Nucleus accumbens (tissue), 56 donors: ENCODE data around the gene PPP1R17.
A peak's percentile ranks its signal among the peaks of the same experiment; 100 is the strongest.

ENCODE experiments used
- DNase-seq, 56 donors: peaks; one replicate each; lab custom pipeline; 2025; lab: John Stamatoyannopoulos, UW

The PPP1R17 gene

DNA sequence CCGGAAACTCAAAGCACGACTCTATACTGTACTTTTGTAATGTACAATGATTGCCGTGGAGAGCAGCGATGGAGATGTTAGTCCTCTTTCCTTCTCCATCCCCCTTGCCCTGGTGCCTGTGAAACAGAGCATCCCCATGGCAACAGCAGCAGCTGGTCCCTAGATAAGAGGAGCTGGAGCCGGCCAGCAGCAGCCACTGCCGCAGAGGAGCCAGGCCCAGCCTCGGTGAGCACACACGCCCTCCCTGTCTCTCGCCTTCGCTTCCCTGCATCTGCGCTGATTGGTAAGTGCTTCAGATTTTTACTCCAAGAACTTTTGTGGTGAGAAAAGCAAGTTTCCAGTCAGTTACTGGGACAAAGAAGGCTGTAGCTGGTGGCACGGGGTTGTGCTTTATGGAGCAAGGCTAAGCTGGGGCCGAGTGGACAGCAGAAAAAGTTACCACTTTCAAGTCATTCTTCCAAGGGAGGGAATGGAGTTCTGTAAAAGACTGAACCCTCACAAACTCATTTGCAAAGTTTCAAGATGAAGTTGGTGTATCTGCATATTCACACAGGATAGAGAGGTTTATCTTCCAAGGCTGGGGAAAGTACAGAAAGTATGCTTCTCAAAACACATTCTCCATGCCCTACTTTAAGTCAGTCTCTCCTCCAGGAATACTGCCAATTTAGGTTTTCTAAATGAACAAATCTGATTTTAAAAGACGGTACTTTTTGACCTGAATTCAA lies at the start of gene PPP1R17:
Gene PPP1R17 (plus strand): TSS at position 192 of the 725 bp plus-strand sequence. CDS start 5,227 bp downstream, outside the sequence.
- peak in 2 of 56 donors; percentile 9 to 12 for DNase-seq

DNA sequence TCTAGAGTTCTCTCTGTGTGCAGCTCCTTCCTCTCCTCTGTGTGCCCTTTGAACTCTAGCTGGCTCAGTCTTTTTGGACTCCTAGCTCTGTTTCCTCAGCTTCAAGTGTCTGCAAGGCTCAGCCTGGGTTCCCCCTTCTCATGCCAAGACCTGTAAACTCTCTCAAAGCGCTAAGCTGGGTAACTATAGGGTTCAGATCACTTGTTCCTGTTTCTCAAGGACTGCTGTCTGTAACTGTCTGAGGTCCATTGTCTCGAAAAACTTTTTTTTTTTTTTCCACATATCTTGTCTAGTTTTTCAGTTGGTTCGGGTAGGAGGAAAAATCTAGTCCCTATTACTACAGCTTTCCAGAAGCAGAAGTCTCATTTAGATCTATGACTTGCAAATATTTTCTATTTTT lies 46.6 kb upstream of the PPP1R17 start:
- DNase-seq: no peak

DNA sequence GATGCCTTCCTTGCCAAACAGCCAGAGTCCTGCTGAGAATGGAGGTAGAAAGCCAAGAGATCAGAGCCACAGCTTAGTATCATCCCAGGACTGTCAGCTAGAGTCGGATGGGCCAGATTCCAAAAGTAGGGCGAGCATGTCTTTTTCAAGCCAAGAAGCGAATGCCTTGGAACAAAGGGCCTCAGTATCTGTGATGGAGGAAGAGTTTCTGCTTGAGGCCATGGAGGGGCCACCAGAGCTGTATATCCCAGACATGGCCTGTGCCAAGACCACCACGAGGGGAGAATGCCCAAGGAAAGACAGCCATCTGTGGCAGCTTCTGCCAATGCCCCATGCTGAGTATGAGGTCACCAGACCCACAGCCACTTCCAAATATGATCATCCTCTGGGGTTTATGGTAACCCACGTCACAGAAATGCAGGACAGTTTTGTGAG lies 44.3 kb upstream of the PPP1R17 start:
- peak in 5 of 56 donors; percentile 4 to 15 (median 10) for DNase-seq

DNA sequence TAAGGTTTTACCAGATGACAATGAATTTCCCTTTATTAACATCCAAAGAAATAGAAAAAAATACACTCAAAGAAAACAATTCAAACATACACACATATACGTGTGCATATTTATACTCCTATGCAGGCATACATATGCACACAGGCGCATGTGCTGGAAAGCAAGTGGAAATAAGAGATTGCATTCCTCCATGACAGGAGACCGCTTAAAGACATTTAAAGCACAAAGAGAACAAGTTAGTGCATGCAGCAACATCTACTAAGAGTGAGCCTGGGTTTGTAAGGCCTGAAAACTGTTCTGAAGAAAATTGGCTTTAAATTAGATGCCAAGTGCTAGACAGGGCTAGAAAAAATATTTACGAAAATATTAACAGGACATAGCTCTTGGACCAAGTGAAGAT lies 40.1 kb upstream of the PPP1R17 start:
- no peak for DNase-seq

DNA sequence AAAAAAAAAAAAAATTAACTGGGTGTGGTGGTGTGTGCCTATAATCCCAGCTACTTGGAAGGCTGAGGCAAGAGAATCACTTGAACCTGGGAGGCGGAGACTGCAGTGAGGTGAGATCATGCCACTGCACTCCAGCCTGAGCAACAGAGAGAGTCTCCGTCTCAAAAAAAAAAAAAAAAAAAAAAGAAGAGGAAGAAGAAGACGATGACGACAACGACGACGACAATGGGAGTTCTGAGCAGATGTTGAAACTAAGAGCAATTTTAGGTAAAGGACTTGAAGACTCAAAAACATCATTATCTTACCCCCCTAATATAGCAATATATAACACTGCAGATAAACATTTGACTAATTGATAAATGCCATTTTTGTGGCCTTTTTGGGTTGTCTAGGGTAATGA lies 39.5 kb upstream of the PPP1R17 start:
- DNase-seq: no peak

DNA sequence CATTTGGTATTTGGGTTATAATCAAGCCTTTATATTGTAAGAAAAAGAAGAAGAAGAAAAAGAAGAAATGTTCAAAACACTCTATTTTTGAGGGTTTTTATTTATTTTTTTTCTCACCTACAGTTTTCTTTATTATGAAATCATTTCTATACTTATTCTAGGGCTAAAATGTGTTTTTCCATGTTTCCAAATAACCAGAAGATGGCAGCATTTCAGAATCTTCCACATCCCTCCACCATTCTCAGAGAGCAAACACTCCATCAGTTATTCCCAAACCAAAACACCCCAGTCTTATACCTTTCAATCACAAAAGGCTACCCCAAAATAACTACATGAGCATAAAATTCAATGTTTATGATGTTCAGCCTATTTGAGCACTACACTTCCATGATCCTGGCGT lies 38.7 kb upstream of the PPP1R17 start:
- DNase-seq: no peak

DNA sequence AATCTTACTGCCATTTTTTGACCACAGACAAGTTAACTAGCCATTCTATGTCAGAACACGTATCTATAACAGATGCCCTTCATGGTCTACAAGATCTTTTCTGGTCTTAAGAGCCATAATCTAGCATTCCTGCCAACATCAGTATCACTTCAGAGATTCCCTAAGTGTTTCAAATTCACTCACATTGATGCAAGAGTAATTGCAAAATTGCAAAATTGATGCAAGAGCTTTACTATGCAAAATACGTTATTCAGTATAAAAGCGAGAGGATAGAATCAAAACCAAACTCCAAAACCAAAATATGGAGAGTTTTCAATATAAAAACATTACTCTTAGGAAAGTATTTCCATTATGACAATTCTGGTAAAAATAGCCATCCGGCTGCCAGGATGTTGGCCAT lies 38.1 kb upstream of the PPP1R17 start:
- no peak for DNase-seq

DNA sequence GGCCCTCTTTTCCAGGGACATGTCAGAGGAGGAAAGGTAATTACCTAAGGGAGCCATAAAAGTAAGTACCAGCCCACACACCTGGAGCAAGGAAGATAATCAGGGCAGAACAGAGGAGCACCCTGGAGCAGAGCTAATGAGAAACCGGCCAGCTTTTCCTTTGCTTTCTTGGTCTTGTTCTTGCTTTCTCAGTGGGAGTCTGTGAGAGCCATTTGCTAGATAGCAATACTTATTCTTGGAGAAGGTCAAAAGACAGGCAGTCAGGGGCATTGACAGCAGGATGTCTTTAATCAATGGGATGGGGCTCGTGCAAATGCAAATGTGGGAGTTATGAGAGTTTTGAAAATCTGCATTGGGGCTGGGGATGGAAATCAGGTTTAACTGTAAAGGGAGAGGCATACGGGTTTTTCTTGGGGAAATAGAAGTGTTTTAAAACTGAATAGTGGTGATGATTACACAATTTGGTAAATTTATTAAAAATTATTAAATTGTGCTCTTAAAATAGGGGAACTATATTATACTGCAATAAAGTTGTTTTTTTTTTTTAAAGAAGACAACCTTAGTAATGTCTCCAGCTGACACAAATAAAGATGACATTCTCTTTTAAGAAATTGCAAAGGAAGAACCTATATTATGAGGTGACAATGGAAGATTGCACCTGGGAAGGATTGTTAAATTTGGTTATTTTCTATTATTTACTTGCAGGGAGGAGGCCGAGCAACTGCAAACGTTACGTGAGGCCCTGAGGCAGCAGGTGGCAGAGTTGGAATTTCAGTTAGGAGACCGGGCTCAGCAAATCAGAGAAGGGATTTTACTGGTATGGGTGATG lies 35.6 kb upstream of the PPP1R17 start:
- no peak for DNase-seq

DNA sequence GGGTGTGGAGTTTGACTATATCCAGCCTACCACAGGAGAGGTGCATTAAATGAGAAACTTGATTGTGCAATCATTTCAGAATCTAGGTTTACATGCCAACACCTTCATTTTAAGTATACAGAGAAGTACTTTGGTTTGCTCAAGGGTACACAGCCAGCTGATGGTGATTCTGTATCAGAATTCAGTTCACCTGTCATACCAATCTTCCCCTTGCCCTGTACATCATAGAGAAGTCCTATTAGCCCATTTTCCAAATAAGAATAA lies 35.0 kb upstream of the PPP1R17 start:
- no peak for DNase-seq

DNA sequence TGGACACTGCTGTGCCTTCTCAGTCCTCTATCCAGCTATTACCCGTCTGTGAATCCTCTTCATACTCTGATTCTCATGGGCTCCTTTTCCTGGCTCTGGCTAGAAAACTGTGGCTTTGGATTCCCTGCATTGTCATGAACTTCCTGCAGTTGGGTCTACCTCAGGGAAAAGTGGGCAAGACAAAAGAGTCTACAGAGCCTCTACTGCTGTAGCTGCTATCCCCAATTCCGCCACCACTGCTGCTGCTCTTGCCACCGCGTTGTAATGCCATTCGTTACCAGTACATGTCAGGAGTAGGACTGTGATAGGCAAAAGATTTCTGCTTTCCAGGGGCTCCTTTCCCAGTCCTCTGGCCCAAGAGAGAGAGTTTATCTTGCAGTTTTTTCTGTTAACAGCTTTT lies 23.9 kb upstream of the PPP1R17 start:
- no peak for DNase-seq

DNA sequence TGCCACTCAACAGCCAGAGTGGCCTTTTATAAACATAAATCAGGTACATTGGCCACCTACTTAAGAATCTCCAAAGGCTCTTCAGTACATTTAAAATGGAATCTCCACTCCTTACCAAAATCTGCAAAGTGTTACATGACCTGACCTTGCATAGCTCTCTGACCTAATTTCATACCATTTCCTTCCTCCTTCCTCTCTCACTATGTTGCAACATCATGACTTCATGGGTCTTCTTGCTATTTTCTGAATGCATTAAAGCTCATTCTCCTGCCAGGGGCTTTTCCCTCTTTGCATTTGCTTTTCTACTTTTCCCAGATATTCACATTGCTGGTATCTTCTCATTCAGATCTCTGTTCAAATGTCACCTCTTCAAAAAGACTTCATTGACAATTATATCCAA lies 22.1 kb upstream of the PPP1R17 start:
- DNase-seq: no peak

DNA sequence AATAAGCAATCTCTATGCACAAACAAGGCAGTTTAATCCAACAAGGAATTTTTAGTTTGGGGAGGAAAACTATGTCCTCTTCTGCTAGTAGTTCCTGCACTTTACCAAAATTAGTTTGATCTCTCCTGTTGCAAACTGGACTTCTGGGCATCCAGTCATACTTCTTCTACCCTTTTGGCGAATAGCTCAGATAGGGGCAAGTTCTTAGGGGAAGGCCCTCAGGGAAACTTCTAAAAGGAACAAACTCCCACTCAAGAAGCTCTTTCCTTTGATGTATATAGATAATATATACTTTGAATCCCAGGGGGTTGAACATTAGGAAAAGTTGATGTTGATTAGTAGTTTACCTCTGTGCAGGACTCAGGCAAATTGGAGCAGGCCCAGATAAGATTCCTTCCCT lies 21.5 kb upstream of the PPP1R17 start:
- DNase-seq: no peak

DNA sequence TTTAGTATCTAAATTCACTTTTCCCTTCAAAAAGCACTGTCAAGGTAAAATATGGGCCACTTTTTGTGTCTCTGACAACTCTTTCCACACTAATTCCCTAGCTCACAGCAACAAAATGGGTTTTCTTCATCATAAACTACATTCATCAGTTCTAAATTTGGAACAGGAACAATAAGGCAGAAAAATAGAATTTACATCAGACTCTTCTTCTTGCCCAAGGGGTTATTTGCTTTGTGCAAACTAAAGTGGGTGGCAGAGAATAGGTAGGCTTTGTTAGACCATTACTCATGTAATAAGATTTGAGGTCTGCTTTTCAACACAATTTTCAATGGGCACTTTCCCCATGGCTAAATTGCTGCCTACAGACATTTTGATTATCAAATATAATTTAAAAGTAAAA lies 17.6 kb upstream of the PPP1R17 start:
- no peak for DNase-seq

DNA sequence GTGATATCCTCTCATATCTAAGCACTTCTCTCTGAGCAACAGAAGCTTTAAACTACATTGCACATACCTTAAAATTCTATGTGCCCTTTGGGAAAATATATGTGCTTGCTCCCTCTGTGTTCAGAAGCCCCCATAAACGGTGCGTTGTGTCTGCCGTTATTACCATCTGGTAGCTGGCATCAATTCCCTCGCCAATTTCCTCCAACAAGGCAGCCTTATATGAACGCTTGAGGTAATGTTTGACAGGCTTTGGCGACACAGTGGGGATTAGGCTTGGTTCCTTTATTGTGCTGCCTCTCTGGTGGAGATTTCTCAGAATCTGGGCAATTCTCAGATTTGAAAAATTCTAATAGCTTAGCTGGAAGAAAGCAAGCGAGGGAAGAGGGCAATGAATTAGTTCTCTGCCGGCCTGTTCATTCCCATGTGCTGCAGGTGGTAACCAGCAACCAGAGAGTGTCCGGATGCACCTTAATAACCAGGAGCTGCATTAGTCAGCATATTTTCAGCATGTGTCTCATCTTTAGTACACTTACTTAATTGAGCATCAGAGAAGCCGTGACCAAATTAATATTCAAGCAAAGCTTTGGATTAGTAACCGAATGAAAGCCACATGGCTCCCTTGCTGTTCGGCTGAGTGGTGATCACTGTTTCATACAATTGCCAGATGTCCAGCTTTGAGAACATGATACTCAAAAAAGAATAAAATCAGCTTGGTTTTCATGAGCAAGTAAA lies 7.3 kb upstream of the PPP1R17 start:
- DNase-seq: no peak

DNA sequence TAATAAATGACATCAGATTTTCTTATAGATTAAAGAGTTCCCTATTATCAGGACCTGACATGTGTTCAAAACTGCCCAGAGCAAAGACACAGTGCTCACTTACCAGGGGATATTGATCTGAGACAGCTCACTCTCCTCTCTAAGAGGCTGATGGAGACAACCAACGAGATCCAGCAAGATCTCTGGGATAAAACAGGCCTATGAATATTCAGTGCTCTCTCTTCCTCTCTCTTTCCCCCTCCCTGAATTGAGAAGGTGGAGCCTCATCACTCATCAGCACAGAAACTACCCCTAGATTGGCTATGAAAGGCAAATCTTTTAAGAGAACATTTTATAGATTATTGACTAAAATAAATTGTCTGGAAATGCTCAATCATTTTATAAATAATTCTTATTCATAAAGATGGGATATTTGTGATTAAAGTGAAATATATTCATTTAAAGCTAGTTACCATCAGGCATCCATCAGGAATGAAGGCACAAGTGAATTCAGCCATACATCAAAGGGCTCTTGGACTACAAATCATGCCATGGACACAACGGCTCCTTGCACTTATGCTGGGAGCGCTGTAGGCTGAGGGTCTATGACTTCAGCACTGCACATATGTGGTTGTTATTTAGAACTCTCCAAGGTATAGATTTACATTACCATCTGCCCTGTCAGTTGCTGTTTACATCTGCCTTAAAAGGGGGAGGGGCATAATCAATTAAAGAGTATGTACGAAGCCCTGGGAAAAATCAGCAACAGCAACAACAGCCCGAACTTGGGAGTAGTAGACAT lies 3.4 kb upstream of the PPP1R17 start:
- DNase-seq: no peak

DNA sequence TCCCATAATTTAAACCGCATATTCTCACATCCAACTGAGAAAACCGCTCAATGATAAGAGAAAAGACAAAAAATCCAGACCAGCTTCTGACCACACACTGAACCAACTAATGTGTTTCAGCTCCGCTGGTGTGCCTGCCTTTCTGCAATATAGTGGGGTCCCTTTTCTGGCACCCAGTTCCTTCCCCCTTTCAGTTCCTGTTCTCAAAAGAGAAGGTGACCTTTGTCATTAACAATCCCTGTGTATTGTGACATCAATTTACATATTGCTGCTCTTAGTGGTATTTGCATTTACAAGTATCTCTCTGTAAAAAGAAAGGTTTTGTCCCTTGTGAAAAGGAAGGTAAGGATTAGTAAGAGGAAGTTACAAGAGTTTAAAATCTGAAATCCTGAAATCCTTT lies 1.4 kb downstream of the PPP1R17 start:
- no peak for DNase-seq

DNA sequence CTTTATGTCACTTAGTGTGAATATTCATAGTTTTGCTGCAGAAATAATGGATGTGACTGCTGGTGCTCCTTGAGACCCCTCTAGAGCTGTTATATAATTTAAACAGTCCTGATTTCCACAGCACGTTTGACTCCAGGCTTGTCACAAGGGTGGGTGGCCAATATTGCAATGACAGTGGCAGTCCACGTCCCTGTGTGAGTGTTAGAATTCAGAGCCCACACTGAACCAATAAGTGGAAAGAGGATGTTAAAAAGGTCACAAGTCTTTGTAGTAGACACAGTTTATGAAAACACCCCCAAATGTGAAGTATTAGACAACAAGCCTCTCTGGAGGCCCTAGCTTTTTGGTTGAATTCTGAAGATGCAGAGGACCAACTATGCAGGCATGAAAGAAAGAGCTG lies 2.0 kb downstream of the PPP1R17 start:
- no peak for DNase-seq

DNA sequence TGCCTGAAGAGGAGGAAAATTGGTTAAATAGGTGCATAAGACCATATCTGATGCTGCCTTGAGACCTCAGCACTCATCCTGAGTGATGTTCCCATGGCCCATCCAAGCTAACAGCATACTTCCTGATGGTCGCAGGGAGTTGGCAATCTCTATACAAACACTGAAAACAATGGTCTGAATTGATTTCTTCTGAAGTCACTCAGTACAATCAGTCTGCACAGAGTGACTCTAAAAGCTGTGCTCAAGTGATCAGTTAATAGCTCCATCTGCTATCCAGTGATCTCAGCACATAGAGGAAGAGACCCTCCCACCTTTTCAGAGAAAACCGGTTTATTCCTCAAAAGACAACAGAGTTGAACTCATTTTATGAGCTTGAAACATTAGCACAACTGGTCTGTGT lies 3.9 kb downstream of the PPP1R17 start:
- no peak for DNase-seq

DNA sequence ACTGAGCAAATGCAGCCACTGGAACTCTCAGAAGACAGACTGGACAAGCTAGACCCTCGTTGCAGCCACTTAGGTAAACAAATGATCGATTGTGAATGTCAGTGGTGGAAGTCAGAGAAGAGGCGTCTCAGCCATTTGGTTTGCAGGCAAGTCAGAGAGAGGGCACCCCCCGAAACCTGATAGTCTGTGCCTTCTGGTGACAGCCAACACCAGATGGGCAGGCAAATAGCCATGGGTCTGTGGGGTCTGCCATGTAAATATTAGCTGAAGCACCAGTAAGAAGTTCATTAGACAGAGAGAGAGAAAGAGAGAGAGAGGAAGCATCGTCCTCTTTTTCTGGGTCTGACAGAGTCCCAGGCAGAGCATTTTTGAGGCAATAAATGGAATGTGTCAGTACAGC lies 5.4 kb downstream of the PPP1R17 start:
- DNase-seq: no peak

DNA sequence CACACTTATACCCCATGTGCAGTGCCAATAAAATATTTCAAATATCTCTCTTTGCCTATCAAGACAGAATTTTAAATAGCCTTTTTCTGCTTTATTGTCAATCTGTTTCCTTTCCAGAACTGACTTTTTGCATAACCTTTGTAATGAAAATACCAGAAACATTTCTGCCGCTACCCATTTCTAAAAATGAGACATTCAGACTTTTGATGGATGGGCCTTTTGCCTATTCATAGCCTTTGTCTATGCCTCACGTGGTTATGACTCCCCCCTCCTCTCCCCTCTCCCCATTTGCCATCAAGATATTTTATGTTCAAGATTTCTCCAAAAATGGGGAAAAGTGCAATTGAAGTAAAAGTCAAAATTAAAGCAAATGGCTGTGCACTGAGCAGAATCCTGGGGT lies 5.9 kb downstream of the PPP1R17 start:
- no peak for DNase-seq
